Endothelial cell (in vitro differentiated cells): Measurements from ENCODE around the gene POP5. TPM values are rescaled to one million over a fixed set of nuclear protein-coding genes. Genes with fewer than 3 reads are reported as not detected.
"Not testable (repeated sequence)": the region's sequence is repeated elsewhere in the genome, so short reads cannot be mapped to it uniquely, and the experiment has no call there.

Experiments
- DNase-seq: peaks from one replicate; pipeline ENCODE4 v3.0.0; 2021; ENCODE audit warnings: low spot score
- H3K27ac Mint-ChIP-seq: one replicate; pipeline ENCODE4 v1.8.0; 2021; ENCODE audit warnings: mixed read lengths, inconsistent platforms; ENCODE audit not compliant: unreplicated experiment
- H3K27me3 Mint-ChIP-seq: one replicate; pipeline ENCODE4 v1.8.0; 2021; ENCODE audit warnings: mild to moderate bottlenecking, moderate library complexity, mixed read lengths, inconsistent platforms; ENCODE audit not compliant: unreplicated experiment
- H3K36me3 Mint-ChIP-seq: one replicate; pipeline ENCODE4 v1.8.0; 2021; ENCODE audit warnings: mild to moderate bottlenecking, low read depth, mixed read lengths, inconsistent platforms; ENCODE audit not compliant: unreplicated experiment
- H3K4me1 Mint-ChIP-seq: one replicate; pipeline ENCODE4 v1.8.0; 2021; ENCODE audit warnings: mild to moderate bottlenecking, mixed read lengths, inconsistent platforms; ENCODE audit not compliant: unreplicated experiment
- H3K4me3 Mint-ChIP-seq: one replicate; pipeline ENCODE4 v1.8.0; 2021; ENCODE audit warnings: mild to moderate bottlenecking, mixed read lengths, inconsistent platforms; ENCODE audit not compliant: unreplicated experiment
- H3K9me3 Mint-ChIP-seq: one replicate; pipeline ENCODE4 v1.8.0; 2021; ENCODE audit warnings: mixed read lengths, inconsistent platforms; ENCODE audit not compliant: unreplicated experiment
- total RNA-seq: library from RNA; stranded (reverse); fragmentation: NEBNext Ultra II Directional; extraction: Animal tissue kit (Norgen Biotek cat#: 25700); gene quantifications from one replicate; pipeline ENCODE4 v1.2.1, GENCODE V29; 2021; ENCODE audit not compliant: unreplicated experiment
- TF ChIP-seq, protein P1 (sequence below): fragments of 200-600 bp; sonication (generic); IDR thresholded peaks from one replicate; pipeline ENCODE4 v1.5.0; 2021; ENCODE audit warnings: antibody characterized with exemption; ENCODE audit not compliant: unreplicated experiment

The POP5 gene
- total RNA-seq, 1 donor from 2014 or later, result 17.8 TPM

GRCh38 chr12:120620624-120621023 lies 39.4 kb upstream of the POP5 start:
- TF ChIP-seq, protein P1, sequence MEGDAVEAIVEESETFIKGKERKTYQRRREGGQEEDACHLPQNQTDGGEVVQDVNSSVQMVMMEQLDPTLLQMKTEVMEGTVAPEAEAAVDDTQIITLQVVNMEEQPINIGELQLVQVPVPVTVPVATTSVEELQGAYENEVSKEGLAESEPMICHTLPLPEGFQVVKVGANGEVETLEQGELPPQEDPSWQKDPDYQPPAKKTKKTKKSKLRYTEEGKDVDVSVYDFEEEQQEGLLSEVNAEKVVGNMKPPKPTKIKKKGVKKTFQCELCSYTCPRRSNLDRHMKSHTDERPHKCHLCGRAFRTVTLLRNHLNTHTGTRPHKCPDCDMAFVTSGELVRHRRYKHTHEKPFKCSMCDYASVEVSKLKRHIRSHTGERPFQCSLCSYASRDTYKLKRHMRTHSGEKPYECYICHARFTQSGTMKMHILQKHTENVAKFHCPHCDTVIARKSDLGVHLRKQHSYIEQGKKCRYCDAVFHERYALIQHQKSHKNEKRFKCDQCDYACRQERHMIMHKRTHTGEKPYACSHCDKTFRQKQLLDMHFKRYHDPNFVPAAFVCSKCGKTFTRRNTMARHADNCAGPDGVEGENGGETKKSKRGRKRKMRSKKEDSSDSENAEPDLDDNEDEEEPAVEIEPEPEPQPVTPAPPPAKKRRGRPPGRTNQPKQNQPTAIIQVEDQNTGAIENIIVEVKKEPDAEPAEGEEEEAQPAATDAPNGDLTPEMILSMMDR, result no peak
- Mint-ChIP-seq H3K27ac (no peak overlapping the region), H3K36me3 (no peaks in the 10 kb centered on the region), H3K9me3 (no peaks in the 10 kb centered on the region), H3K4me3 (no peak overlapping the region), H3K4me1 (peaks cover 12% of the 10 kb centered on the region), H3K27me3 (peaks cover 2% of the 10 kb centered on the region)
- DNase-seq, result no peak

DNA sequence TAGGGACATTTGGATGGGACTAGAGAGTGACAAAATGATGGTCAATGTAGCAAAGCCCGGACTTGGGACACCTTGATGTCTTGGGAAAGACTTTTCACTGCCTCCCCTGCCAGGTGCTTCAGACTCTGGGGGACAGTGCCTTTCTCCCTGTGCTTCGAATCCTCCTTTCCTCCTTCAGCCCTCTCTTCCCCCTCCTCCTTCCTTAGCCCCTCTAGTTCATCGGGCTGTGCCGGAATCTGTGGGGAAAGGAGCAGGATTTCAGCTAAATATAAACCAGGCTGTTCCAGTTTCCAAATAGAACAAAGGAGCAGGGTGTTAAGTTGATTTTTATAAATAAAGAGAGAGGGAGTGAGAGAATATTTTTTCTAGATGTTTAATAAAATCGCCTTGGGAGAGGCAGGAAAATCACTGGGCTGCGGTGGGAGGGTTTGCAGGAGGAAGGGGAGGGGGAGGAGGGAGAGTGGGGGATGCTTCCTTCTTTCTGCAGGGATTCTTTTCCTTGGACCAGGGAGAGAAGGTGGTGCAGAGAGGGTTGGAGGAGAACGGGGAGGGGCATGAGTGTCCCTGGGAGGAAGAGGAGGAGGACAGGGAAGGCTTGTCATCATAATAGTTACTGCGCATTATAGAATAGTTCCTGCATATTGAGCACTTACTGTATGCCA lies 37.9 kb upstream of the POP5 start:
- Mint-ChIP-seq H3K4me3 (no peak overlapping the region), H3K27me3 (no peaks in the 10 kb centered on the region), H3K27ac (no peak overlapping the region), H3K36me3 (no peaks in the 10 kb centered on the region), H3K9me3 (no peaks in the 10 kb centered on the region), H3K4me1 (peaks cover 12% of the 10 kb centered on the region)
- no peak for DNase-seq
- TF ChIP-seq, protein P1, result no peak

GRCh38 chr12:120617767-120618166 lies 36.6 kb upstream of the POP5 start:
- H3K4me1 Mint-ChIP-seq, H3K27ac Mint-ChIP-seq, H3K4me3 Mint-ChIP-seq, DNase-seq, H3K36me3 Mint-ChIP-seq, H3K9me3 Mint-ChIP-seq, H3K27me3 Mint-ChIP-seq: not testable (repeated sequence)

DNA sequence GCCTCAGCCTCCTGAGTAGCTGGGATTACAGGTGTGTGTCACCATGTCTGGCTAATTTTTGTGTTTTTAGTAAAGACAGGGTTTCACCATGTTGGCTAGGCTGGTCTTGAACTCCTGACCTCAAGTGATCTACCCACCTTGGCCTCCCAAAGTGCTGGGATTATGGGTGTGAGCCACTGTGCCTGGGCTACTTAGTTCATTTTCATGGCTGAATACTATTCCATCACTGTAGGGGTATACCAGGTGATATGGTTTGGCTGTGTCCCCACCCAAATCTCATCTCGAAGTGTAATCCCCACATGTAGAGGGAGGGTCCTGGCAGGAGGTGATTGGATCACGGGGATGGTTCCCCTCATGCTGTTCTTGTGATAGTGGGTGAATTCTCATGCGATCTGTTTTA lies 36.0 kb upstream of the POP5 start:
- H3K27ac Mint-ChIP-seq, result not testable (repeated sequence)

GRCh38 chr12:120614848-120615247 lies 33.6 kb upstream of the POP5 start:
- no peaks in the 10 kb centered on the region for H3K36me3 Mint-ChIP-seq
- no peak overlapping the region for H3K27ac Mint-ChIP-seq
- H3K4me3 Mint-ChIP-seq, result no peak overlapping the region
- H3K4me1 Mint-ChIP-seq, result no peaks in the 10 kb centered on the region
- no peak for DNase-seq
- TF ChIP-seq, protein P1, result no peak
- H3K9me3 Mint-ChIP-seq, result no peaks in the 10 kb centered on the region
- H3K27me3 Mint-ChIP-seq, result no peaks in the 10 kb centered on the region

More for the DNA sequence above, 36.0 kb upstream of the POP5 start:
- H3K36me3 Mint-ChIP-seq, H3K4me3 Mint-ChIP-seq, H3K27me3 Mint-ChIP-seq, H3K4me1 Mint-ChIP-seq, H3K9me3 Mint-ChIP-seq, DNase-seq: not testable (repeated sequence)

GRCh38 chr12:120611534-120611933 lies 30.3 kb upstream of the POP5 start:
- H3K4me3 Mint-ChIP-seq, H3K27ac Mint-ChIP-seq, H3K27me3 Mint-ChIP-seq, H3K9me3 Mint-ChIP-seq, H3K36me3 Mint-ChIP-seq, DNase-seq, H3K4me1 Mint-ChIP-seq: not testable (repeated sequence)
